ENCODE measurements around the gene BARX1.
"Not testable (repeated sequence)": the region's sequence is repeated elsewhere in the genome, so short reads cannot be mapped to it uniquely, and the experiment has no call there.

The BARX1 gene

GRCh38 chr9:93979721-93980120, 24.6 kb upstream of the BARX1 start:
- WGBS, result 91% methylated on average over 4 of the region's 4 CpGs
- no peak overlapping the region for H3K9ac ChIP-seq (ENCODE audit: low read depth, low read length)
- no peak overlapping the region for H3K27ac ChIP-seq (ENCODE audit: low read depth, low read length)
- H3K9me3 ChIP-seq (ENCODE audit: insufficient read depth, low read depth, low read length), result no peaks in the 10 kb centered on the region
- H3K36me3 ChIP-seq (ENCODE audit: insufficient read depth, low read length), result no peaks in the 10 kb centered on the region
- peaks cover 2% of the 10 kb centered on the region; the same call in 1 of the 2 replicates for H3K4me1 ChIP-seq (ENCODE audit: insufficient read depth, low read length)
- H3K27me3 ChIP-seq (ENCODE audit: insufficient read depth, low read length), result no peaks in the 10 kb centered on the region
- no peak overlapping the region for H3K4me3 ChIP-seq (ENCODE audit: low read length)

- Histone ChIP-seq H3K4me1 (ENCODE audit: insufficient read depth, low read length) (no peaks in the 10 kb centered on the region), H3K4me3 (ENCODE audit: low read length) (no peak overlapping the region), H3K9me3 (ENCODE audit: insufficient read depth, low read depth, low read length) (no peaks in the 10 kb centered on the region), H3K9ac (ENCODE audit: low read depth, low read length) (no peak overlapping the region), H3K36me3 (ENCODE audit: insufficient read depth, low read length) (no peaks in the 10 kb centered on the region), H3K27ac (ENCODE audit: low read depth, low read length) (no peak overlapping the region), H3K27me3 (ENCODE audit: insufficient read depth, low read length) (no peaks in the 10 kb centered on the region)
- 91% methylated on average over 2 of the region's 2 CpGs for WGBS
These were observed 23.4 kb upstream of the BARX1 start for GRCh38 chr9:93978551-93978950.

DNA sequence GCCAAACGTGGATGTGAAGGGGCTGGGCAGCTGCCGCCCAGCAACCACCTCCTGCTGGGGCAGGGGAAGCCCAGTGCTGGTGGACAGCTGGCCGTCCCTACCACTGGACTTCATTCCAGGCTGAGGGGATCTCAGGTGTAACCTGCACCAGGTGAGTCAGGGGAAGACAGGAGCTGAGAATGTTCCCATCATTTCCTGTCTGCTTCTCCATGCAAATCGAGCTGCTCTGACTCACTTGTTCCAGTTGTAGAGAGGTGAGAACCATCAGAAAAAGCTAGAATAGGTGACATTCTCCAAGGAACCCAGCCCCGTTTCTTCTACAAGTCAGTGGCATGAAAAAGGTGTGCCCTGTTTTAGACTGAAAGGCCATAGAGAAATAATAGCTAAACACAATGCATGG, 21.8 kb upstream of the BARX1 start:
- H3K9ac ChIP-seq (ENCODE audit: low read depth, low read length), result no peak overlapping the region
- WGBS, result 82% methylated on average over 5 of the region's 5 CpGs

GRCh38 chr9:93976081-93976480, 20.9 kb upstream of the BARX1 start:
- WGBS, result 96% methylated on average over 3 of the region's 3 CpGs
- Histone ChIP-seq H3K27me3 (ENCODE audit: insufficient read depth, low read length) (no peaks in the 10 kb centered on the region), H3K4me3 (ENCODE audit: low read length) (no peak overlapping the region), H3K9ac (ENCODE audit: low read depth, low read length) (no peak overlapping the region), H3K27ac (ENCODE audit: low read depth, low read length) (no peak overlapping the region), H3K4me1 (ENCODE audit: insufficient read depth, low read length) (no peaks in the 10 kb centered on the region), H3K9me3 (ENCODE audit: insufficient read depth, low read depth, low read length) (no peaks in the 10 kb centered on the region), H3K36me3 (ENCODE audit: insufficient read depth, low read length) (no peaks in the 10 kb centered on the region)

More for the DNA sequence above, 21.8 kb upstream of the BARX1 start:
- no peak overlapping the region for H3K27ac ChIP-seq (ENCODE audit: low read depth, low read length)
- H3K9me3 ChIP-seq (ENCODE audit: insufficient read depth, low read depth, low read length), result no peaks in the 10 kb centered on the region
- H3K36me3 ChIP-seq (ENCODE audit: insufficient read depth, low read length), result no peaks in the 10 kb centered on the region
- no peaks in the 10 kb centered on the region for H3K4me1 ChIP-seq (ENCODE audit: insufficient read depth, low read length)
- H3K27me3 ChIP-seq (ENCODE audit: insufficient read depth, low read length), result no peaks in the 10 kb centered on the region
- H3K4me3 ChIP-seq (ENCODE audit: low read length), result no peak overlapping the region

- no peaks in the 10 kb centered on the region for H3K9me3 ChIP-seq (ENCODE audit: insufficient read depth, low read depth, low read length)
- H3K9ac ChIP-seq (ENCODE audit: low read depth, low read length), result no peak overlapping the region
- H3K27ac ChIP-seq (ENCODE audit: low read depth, low read length), result no peak overlapping the region
- H3K4me1 ChIP-seq (ENCODE audit: insufficient read depth, low read length), result no peaks in the 10 kb centered on the region
- H3K27me3 ChIP-seq (ENCODE audit: insufficient read depth, low read length), result no peaks in the 10 kb centered on the region
- WGBS, result 92% methylated on average over 7 of the region's 7 CpGs
- H3K36me3 ChIP-seq (ENCODE audit: insufficient read depth, low read length), result no peaks in the 10 kb centered on the region
- H3K4me3 ChIP-seq (ENCODE audit: low read length), result no peak overlapping the region
These were observed 20.1 kb upstream of the BARX1 start for GRCh38 chr9:93975262-93975661.

DNA sequence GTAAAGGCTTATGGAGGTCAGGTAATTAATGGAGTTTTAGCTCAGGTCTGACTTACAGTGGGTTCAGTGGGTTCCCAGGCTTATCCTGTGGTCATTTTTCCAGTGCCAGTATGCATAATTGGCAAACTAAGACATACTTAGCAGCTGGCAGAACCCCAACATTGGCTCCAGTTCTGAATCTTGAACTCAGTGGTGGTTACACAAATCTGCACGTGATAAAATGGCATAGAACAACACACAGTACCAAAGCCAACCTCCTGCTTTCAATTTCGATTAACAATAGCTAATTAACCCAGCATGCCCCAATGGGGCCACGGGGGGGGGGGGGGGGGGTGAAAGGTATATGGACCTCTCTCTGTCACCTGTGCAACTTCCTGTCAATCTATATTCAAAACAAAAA, 19.0 kb upstream of the BARX1 start:
- no peaks in the 10 kb centered on the region for H3K4me1 ChIP-seq (ENCODE audit: insufficient read depth, low read length)
- no peaks in the 10 kb centered on the region for H3K36me3 ChIP-seq (ENCODE audit: insufficient read depth, low read length)
- no peaks in the 10 kb centered on the region for H3K27me3 ChIP-seq (ENCODE audit: insufficient read depth, low read length)
- no peaks in the 10 kb centered on the region for H3K9me3 ChIP-seq (ENCODE audit: insufficient read depth, low read depth, low read length)
- no peak overlapping the region for H3K27ac ChIP-seq (ENCODE audit: low read depth, low read length)
- no peak overlapping the region for H3K4me3 ChIP-seq (ENCODE audit: low read length)
- WGBS, result 63% methylated on average over 1 of the region's 3 CpGs
- no peak overlapping the region for H3K9ac ChIP-seq (ENCODE audit: low read depth, low read length)

DNA sequence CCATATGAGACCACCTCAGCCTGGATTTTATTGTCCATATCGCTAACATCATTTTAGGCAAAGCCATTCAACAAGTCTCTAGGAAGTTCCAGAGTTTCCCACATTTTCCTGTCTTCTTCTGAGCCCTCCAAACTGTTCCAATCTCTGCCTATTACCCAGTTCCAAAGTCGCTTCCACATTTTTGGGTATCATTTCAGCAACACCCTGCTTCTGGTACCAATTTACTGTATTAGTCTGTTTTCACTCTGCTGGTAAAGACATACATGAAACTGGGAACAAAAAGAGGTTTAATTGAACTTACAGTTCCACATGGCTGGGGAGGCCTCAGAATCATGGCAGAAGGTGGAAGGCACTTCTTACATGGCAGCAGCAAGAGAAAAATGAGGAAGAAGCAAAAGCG, 17.5 kb upstream of the BARX1 start:
- not testable (repeated sequence) for H3K27ac ChIP-seq (ENCODE audit: low read depth, low read length); H3K9me3 ChIP-seq (ENCODE audit: insufficient read depth, low read depth, low read length); H3K27me3 ChIP-seq (ENCODE audit: insufficient read depth, low read length); H3K4me3 ChIP-seq (ENCODE audit: low read length); H3K9ac ChIP-seq (ENCODE audit: low read depth, low read length); H3K4me1 ChIP-seq (ENCODE audit: insufficient read depth, low read length); H3K36me3 ChIP-seq (ENCODE audit: insufficient read depth, low read length)
- WGBS, result 92% methylated on average over 2 of the region's 3 CpGs

- no peak overlapping the region for H3K27ac ChIP-seq (ENCODE audit: low read depth, low read length)
- 97% methylated on average over 2 of the region's 3 CpGs for WGBS
These were observed 14.1 kb upstream of the BARX1 start for GRCh38 chr9:93969328-93969661.

GRCh38 chr9:93968451-93969327, 13.5 kb upstream of the BARX1 start:
- 87% methylated on average over 25 of the region's 25 CpGs for WGBS
- H3K4me1 ChIP-seq (ENCODE audit: insufficient read depth, low read length), result no peaks in the 10 kb centered on the region
- no peaks in the 10 kb centered on the region for H3K36me3 ChIP-seq (ENCODE audit: insufficient read depth, low read length)
- H3K4me3 ChIP-seq (ENCODE audit: low read length), result no peak overlapping the region
- no peak overlapping the region for H3K27ac ChIP-seq (ENCODE audit: low read depth, low read length)
- no peaks in the 10 kb centered on the region for H3K9me3 ChIP-seq (ENCODE audit: insufficient read depth, low read depth, low read length)
- no peaks in the 10 kb centered on the region for H3K27me3 ChIP-seq (ENCODE audit: insufficient read depth, low read length)
- no peak overlapping the region for H3K9ac ChIP-seq (ENCODE audit: low read depth, low read length)

More at GRCh38 chr9:93969328-93969661, 14.1 kb upstream of the BARX1 start:
- H3K4me1 ChIP-seq (ENCODE audit: insufficient read depth, low read length), result no peaks in the 10 kb centered on the region
- H3K9me3 ChIP-seq (ENCODE audit: insufficient read depth, low read depth, low read length), result no peaks in the 10 kb centered on the region
- no peaks in the 10 kb centered on the region for H3K27me3 ChIP-seq (ENCODE audit: insufficient read depth, low read length)
- H3K9ac ChIP-seq (ENCODE audit: low read depth, low read length), result no peak overlapping the region
- no peaks in the 10 kb centered on the region for H3K36me3 ChIP-seq (ENCODE audit: insufficient read depth, low read length)
- no peak overlapping the region for H3K4me3 ChIP-seq (ENCODE audit: low read length)

DNA sequence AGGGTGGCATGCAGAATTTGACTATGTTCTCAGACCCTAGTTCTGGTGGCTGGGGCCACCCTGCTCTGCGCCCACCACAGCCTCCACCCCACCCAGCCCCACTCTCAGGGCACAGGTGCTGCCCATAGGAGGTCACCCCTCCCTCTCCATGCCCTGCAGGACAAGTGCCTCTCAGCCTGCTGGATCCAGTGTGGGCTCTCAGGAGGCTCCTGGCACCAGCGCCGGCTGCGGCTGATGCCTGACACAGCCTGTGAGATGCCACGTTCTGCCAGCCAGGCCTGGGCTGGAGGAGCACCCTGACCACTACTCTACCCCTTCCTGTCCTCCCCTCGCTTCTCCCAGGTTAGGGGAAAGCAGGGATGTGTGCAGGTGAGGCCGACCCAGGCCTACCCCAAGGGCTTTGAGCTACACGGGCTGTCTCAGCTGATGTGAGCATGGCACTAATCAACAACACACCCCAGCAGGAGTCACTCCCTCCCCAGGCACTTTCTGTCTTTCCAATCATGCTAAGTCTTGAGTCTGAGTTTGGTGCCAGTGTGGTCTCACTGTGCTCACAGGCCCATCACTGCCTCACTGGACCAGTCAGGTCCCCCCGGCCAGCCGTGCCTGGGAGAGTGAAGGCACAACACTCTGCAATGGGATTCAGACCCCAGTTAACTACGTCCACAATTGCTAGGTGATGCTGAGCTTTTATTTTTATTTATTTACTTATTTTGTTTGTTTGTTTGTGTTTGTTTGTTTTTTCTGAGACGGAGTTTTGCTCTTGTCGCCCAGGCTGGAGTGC, 12.1 kb upstream of the BARX1 start:
- H3K4me1 ChIP-seq (ENCODE audit: insufficient read depth, low read length), result no peaks in the 10 kb centered on the region
- no peak overlapping the region for H3K9ac ChIP-seq (ENCODE audit: low read depth, low read length)
- H3K27me3 ChIP-seq (ENCODE audit: insufficient read depth, low read length), result peaks cover 7% of the 10 kb centered on the region
- H3K9me3 ChIP-seq (ENCODE audit: insufficient read depth, low read depth, low read length), result no peaks in the 10 kb centered on the region
- H3K36me3 ChIP-seq (ENCODE audit: insufficient read depth, low read length), result no peaks in the 10 kb centered on the region
- H3K27ac ChIP-seq (ENCODE audit: low read depth, low read length), result no peak overlapping the region
- 91% methylated on average over 13 of the region's 13 CpGs for WGBS
- H3K4me3 ChIP-seq (ENCODE audit: low read length), result no peak overlapping the region

DNA sequence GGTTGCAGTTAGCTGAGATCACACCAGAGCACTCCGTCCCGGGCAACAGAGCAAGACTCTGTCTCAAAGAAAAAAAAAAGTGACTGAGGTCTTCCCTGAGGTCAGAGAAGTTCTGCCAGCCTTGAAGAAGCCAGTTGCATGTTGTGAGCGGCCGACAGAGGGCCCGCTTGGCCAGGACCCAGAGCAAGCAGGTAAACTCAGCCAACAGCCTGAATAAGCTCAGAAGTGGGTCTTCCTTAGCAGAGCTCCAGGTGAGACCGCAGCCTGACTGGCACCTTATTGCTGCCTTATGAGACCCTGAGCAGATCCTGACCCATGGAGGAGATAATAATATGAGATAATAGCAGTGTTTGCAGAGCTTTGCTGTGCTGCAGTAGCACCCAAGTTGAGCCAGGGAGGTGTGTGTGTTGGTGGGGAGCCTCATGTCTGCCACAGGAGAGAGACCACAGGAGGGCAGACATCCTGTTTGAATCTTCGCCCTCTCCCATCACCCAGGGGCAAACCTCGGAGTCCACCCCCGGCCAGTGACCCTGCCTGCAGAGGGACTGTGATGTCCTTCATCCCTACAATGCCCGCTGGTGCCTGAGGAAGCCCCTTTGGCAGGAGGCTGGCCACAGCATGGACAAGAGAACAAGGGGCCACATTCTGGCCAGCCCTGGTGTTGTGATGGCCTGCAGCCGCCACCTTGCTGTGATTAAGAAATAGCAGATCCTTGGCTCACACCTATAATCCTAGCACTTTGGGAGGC, 10.8 kb upstream of the BARX1 start:
- 85% methylated on average over 11 of the region's 11 CpGs for whole genome bisulfite sequencing
- H3K27ac ChIP-seq (ENCODE audit: low read depth, low read length), result no peak overlapping the region
- no peak overlapping the region for H3K9ac ChIP-seq (ENCODE audit: low read depth, low read length)
- H3K27me3 ChIP-seq (ENCODE audit: insufficient read depth, low read length), result peaks cover 19% of the 10 kb centered on the region
- no peak overlapping the region for H3K4me3 ChIP-seq (ENCODE audit: low read length)
- no peaks in the 10 kb centered on the region for H3K9me3 ChIP-seq (ENCODE audit: insufficient read depth, low read depth, low read length)
- no peaks in the 10 kb centered on the region for H3K36me3 ChIP-seq (ENCODE audit: insufficient read depth, low read length)
- H3K4me1 ChIP-seq (ENCODE audit: insufficient read depth, low read length), result no peaks in the 10 kb centered on the region
